ENCODE data around the gene ZNF738. TPM values are rescaled to one million over a fixed set of nuclear protein-coding genes. Genes with fewer than 3 reads are reported as not detected.

Gene ZNF738
- total and polyA plus RNA-seq, 2 donors (not counting 3 experiments of a cell fraction or from before 2014, with no cell fraction given): 10.1 to 14.8 TPM

DNA sequence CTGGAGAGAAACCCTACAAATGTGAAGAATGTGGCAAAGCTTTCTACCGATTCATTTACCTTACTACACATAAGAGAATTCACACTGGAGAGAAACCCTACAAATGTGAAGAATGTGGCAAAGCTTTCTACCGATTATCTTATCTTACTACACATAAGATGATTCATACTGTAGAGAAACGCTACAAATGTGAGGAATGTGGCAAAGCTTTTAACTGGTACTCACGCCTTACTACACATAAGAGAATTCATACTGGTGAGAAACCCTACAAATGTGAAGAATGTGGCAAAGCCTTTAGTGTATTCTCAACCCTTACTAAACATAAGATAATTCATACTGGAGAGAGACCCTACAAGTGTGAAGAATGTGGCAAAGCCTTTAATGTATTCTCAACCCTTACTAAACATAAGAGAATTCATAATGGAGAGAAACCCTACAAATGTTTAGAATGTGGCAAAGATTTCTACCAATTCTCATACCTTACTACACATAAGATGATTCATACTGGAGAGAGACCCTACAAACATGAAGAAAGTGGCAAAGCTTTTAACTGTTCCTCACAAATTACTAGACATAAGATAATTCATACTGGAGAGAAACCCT lies 25.3 kb downstream of the ZNF738 start:
- Histone ChIP-seq H2AFZ (ENCODE audit: low read depth, low read length) (no peak overlapping the region), H3K9me1 (replicated peaks; ENCODE audit: control insufficient read depth, extremely low read depth, insufficient read depth, low read length) (no peaks in the 10 kb centered on the region), H3K4me1 (ENCODE audit: control insufficient read depth, extremely low read depth, insufficient read depth, low read length) (no peaks in the 10 kb centered on the region), H4K20me1 (replicated peaks; ENCODE audit: control insufficient read depth, extremely low read depth, insufficient read depth, low read length) (no peaks in the 10 kb centered on the region), H3K27me3 (ENCODE audit: control insufficient read depth in 2 of 2, insufficient read depth in 2 of 2, low read length in 2 of 2) (no peaks in the 10 kb centered on the region), H3K36me3 (ENCODE audit: control insufficient read depth in 2 of 2, extremely low read depth in 1 of 2, insufficient read depth in 2 of 2, low read length in 2 of 2) (no peaks in the 10 kb centered on the region), H3K9me3 (replicated peaks; ENCODE audit: control insufficient read depth, insufficient read depth, low read length) (peaks cover 2% of the 10 kb centered on the region), H3K27ac (ENCODE audit: insufficient read depth, low read depth, low read length) (no peak overlapping the region), H3K79me2 (ENCODE audit: control insufficient read depth, insufficient read depth, low read length) (no peaks in the 10 kb centered on the region), H3K4me3 (replicated peaks in 1 of 3; ENCODE audit: insufficient read depth in 1 of 3, low read depth in 1 of 3, low read length in 3 of 3) (no peak overlapping the region), H3K9ac (replicated peaks; ENCODE audit: extremely low read depth, insufficient read depth, low read length) (no peak overlapping the region), H3K4me2 (ENCODE audit: insufficient read depth, low read length) (no peak overlapping the region)
- CTCF ChIA-PET: no interaction called here
- dilution Hi-C loops (cut with MboI; ENCODE audit: extremely low pct_ligation_motif_present, low sequenced_read_pairs): no loop called here
- TF ChIP-seq CTCF (IDR thresholded peaks at IDR 0.05; ENCODE audit: extremely low read depth in 1 of 2, insufficient read depth in 1 of 2, low read depth in 1 of 2, low read length in 2 of 2) (no peak), POLR2AphosphoS5 (IDR thresholded peaks at IDR 0.05; ENCODE audit: insufficient read depth, low read depth, low read length) (no peak), FOS (IDR thresholded peaks at IDR 0.05; ENCODE audit: borderline replicate concordance, insufficient read depth, low read length) (no peak), EZH2 (IDR thresholded peaks at IDR 0.05; ENCODE audit: borderline replicate concordance, low read depth, low read length, severe bottlenecking) (no peak), MYC (IDR thresholded peaks at IDR 0.05; ENCODE audit: low read depth, low read length) (no peak), GATA2 (IDR thresholded peaks at IDR 0.05; ENCODE audit: insufficient read depth, insufficient read length, low read depth, low read length) (no peak), POLR2A (IDR thresholded peaks at IDR 0.05; ENCODE audit: low read depth, low read length) (no peak), MAX (IDR thresholded peaks at IDR 0.05; ENCODE audit: insufficient read depth, insufficient read length) (no peak), JUN (IDR thresholded peaks at IDR 0.05; ENCODE audit: borderline replicate concordance, insufficient read depth, insufficient read length, low read depth) (no peak)
- FAIRE-seq (no peak), DNase-seq (ENCODE audit: low read depth, low spot score) (no peak)
- POLR2A ChIA-PET: no interaction called here
- intact Hi-C loops (cut with micrococcal nuclease): no loop called here
- BruUV-seq (replicated peaks): no TSS peak
